Measurements from ENCODE around the gene FXYD7. TPM values are rescaled to one million over a fixed set of nuclear protein-coding genes. Genes with fewer than 3 reads are reported as not detected.
A peak's percentile ranks its signal among the peaks of the same experiment; 100 is the strongest.

FXYD7 gene
- total and polyA plus RNA-seq, 9 of the 15 experiments (the other 6 are each of a cell fraction or from before 2014, with no cell fraction given) = 0.10 to 0.80 (median 0.31) TPM; not detected in 3

GRCh38 chr19:35114353-35115176 lies 28.5 kb upstream of the FXYD7 start (continued):
- TF ChIP-seq, protein P1, sequence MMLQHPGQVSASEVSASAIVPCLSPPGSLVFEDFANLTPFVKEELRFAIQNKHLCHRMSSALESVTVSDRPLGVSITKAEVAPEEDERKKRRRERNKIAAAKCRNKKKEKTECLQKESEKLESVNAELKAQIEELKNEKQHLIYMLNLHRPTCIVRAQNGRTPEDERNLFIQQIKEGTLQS (IDR thresholded peaks at IDR 0.05) = no peak
- TF ChIP-seq, protein P1 (CRISPR knock-in tag; conservative IDR thresholded peaks at IDR 0.05) = no peak
- TF ChIP-seq ZNF24 (IDR thresholded peaks at IDR 0.05) (no peak), ELK1 (CRISPR knock-in tag; IDR thresholded peaks at IDR 0.05) (no peak), NELFE (IDR thresholded peaks at IDR 0.05; ENCODE audit: insufficient read depth, insufficient read length) (no peak), SIN3A (IDR thresholded peaks at IDR 0.05; ENCODE audit: borderline replicate concordance in 2 of 2, control insufficient read depth in 1 of 2, low read depth in 2 of 2, low read length in 2 of 2) (no peak), HDAC2 (IDR thresholded peaks at IDR 0.05) (peak; percentile 33; the same call in 1 of the 2 replicates), COPS2 (conservative IDR thresholded peaks at IDR 0.05) (no peak), SUPT5H (IDR thresholded peaks at IDR 0.05) (no peak), IFI16 (CRISPR knock-in tag; IDR thresholded peaks at IDR 0.05) (no peak), GATAD2A (IDR thresholded peaks at IDR 0.05) (peak; percentile 77; the same call in 1 of the 2 replicates), ATF2 (CRISPR knock-in tag; IDR thresholded peaks at IDR 0.05) (no peak), ARID2 (IDR thresholded peaks at IDR 0.05) (no peak), ZBTB7A (IDR thresholded peaks at IDR 0.05; ENCODE audit: borderline replicate concordance, control insufficient read depth, low read depth, low read length) (peak; percentile 100), MTA3 (IDR thresholded peaks at IDR 0.05; ENCODE audit: borderline replicate concordance) (peak; percentile 72; the same call in 1 of the 2 replicates), ZKSCAN3 (CRISPR knock-in tag; IDR thresholded peaks at IDR 0.05) (no peak), SMARCE1 (IDR thresholded peaks at IDR 0.05) (no peak), CBFA2T3 (IDR thresholded peaks at IDR 0.05) (no peak), L3MBTL2 (IDR thresholded peaks at IDR 0.05) (0 out of 2 replicates have a peak, but pooled peaks have one; percentile 31), STAG1 (CRISPR knock-in tag; IDR thresholded peaks at IDR 0.05; ENCODE audit: borderline replicate concordance) (0 out of 2 replicates have a peak, but pooled peaks have one; percentile 18), RAD21 (CRISPR knock-in tag; conservative IDR thresholded peaks at IDR 0.05 in 1 of 2, IDR thresholded peaks at IDR 0.05 in 1 of 2) (peak; percentile 30 to 64; a peak in 3 of 4 replicates), MCM7 (IDR thresholded peaks at IDR 0.05) (no peak), NFXL1 (CRISPR knock-in tag; IDR thresholded peaks at IDR 0.05) (no peak), XRCC5 (IDR thresholded peaks at IDR 0.05; ENCODE audit: low read depth, low read length) (peak; percentile 67; the same call in 1 of the 2 replicates), ZNF780A (CRISPR knock-in tag; IDR thresholded peaks at IDR 0.05) (no peak)
- TF ChIP-seq, protein P2, sequence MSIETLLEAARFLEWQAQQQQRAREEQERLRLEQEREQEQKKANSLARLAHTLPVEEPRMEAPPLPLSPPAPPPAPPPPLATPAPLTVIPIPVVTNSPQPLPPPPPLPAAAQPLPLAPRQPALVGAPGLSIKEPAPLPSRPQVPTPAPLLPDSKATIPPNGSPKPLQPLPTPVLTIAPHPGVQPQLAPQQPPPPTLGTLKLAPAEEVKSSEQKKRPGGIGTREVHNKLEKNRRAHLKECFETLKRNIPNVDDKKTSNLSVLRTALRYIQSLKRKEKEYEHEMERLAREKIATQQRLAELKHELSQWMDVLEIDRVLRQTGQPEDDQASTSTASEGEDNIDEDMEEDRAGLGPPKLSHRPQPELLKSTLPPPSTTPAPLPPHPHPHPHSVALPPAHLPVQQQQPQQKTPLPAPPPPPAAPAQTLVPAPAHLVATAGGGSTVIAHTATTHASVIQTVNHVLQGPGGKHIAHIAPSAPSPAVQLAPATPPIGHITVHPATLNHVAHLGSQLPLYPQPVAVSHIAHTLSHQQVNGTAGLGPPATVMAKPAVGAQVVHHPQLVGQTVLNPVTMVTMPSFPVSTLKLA (conservative IDR thresholded peaks at IDR 0.05) = no peak
